Cerebellar nuclear complex (tissue), 1 donor: ENCODE measurements around the gene FNBP1L.
"Not testable (repeated sequence)": the region's sequence is repeated elsewhere in the genome, so short reads cannot be mapped to it uniquely, and the experiment has no call there.

Experiments
- DNase-seq, 2 experiments: peaks; one replicate each; lab custom pipeline; 2025; lab: John Stamatoyannopoulos, UW

The FNBP1L gene

GRCh38 chr1:93532780-93533378, 85.0 kb downstream of the FNBP1L start:
- DNase-seq: no peak

GRCh38 chr1:93533677-93534076, 85.8 kb downstream of the FNBP1L start:
- DNase-seq: no peak

GRCh38 chr1:93537396-93537795, 89.5 kb downstream of the FNBP1L start:
- DNase-seq: no peak

- no peak for DNase-seq
Observed at GRCh38 chr1:93537924-93538323, 90.0 kb downstream of the FNBP1L start.

- DNase-seq: no peak
Observed at GRCh38 chr1:93541045-93541444, 93.1 kb downstream of the FNBP1L start.

- no peak for DNase-seq
Observed at GRCh38 chr1:93542398-93542797, 94.5 kb downstream of the FNBP1L start.

- no peak for DNase-seq
Observed at GRCh38 chr1:93546162-93546863, 98.4 kb downstream of the FNBP1L start.

GRCh38 chr1:93549131-93549530, 101.2 kb downstream of the FNBP1L start:
- DNase-seq: no peak

GRCh38 chr1:93549811-93550210, 101.9 kb downstream of the FNBP1L start:
- DNase-seq: no peak

- DNase-seq: no peak
Observed at GRCh38 chr1:93552741-93553455, 105.0 kb downstream of the FNBP1L start.

GRCh38 chr1:93553886-93554490, 106.1 kb downstream of the FNBP1L start:
- not testable (repeated sequence) for DNase-seq

- no peak for DNase-seq
Observed at GRCh38 chr1:93554883-93555872, 107.3 kb downstream of the FNBP1L start.

- peak in 1 of 2 experiments; percentile 3 for DNase-seq
Observed at GRCh38 chr1:93556291-93556690, 108.4 kb downstream of the FNBP1L start.

- DNase-seq: no peak
Observed at GRCh38 chr1:93559045-93559444, 111.1 kb downstream of the FNBP1L start.

- DNase-seq: no peak
Observed at GRCh38 chr1:93559695-93560094, 111.8 kb downstream of the FNBP1L start.

- DNase-seq: no peak
Observed at GRCh38 chr1:93565496-93566206, 117.7 kb downstream of the FNBP1L start.

- no peak for DNase-seq
Observed at GRCh38 chr1:93566227-93566626, 118.3 kb downstream of the FNBP1L start.

- DNase-seq: no peak
Observed at GRCh38 chr1:93567255-93567918, 119.5 kb downstream of the FNBP1L start.

GRCh38 chr1:93569489-93569888, 121.6 kb downstream of the FNBP1L start:
- DNase-seq: no peak

- DNase-seq: no peak
Observed at GRCh38 chr1:93571623-93572310, 123.8 kb downstream of the FNBP1L start.
